ENCODE measurements around the gene PPFIBP2.

- TF ChIP-seq ZNF560 (tag by site-specific recombination; IDR thresholded peaks at IDR 0.05; ENCODE audit: borderline replicate concordance) (no peak), CTCF (tag by site-specific recombination; IDR thresholded peaks at IDR 0.05) (no peak), ZNF274 (IDR thresholded peaks at IDR 0.05; ENCODE audit: low read length) (no peak), ZNF274 (tag by site-specific recombination; IDR thresholded peaks at IDR 0.05; ENCODE audit: borderline replicate concordance) (no peak), MEIS1 (CRISPR knock-in tag; IDR thresholded peaks at IDR 0.05; ENCODE audit: borderline replicate concordance) (no peak), GLI4 (tag by site-specific recombination; IDR thresholded peaks at IDR 0.05) (no peak), YY1 (tag by site-specific recombination; IDR thresholded peaks at IDR 0.05) (no peak), ZSCAN30 (tag by site-specific recombination; IDR thresholded peaks at IDR 0.05) (no peak), ZBTB8A (tag by site-specific recombination; IDR thresholded peaks at IDR 0.05) (no peak), SETDB1 (IDR thresholded peaks at IDR 0.05; ENCODE audit: insufficient read length, low read length) (no peak)
These were observed 7.2 kb downstream of the PPFIBP2 start for GRCh38 chr11:7520981-7521487.

Measured in HEK293 (cell line).